Astrocyte of the spinal cord (primary cell): ENCODE results near the gene TOMM40L.

Source experiments
- DNase-seq: peaks from one replicate; pipeline ENCODE4 v3.0.0; 2011; ENCODE audit warnings: low read depth, low spot score
- H3K4me3 ChIP-seq: 2 replicates; pipeline ENCODE4 v1.5.1; 2011; ENCODE audit warnings: low read depth, mild to moderate bottlenecking, low read length, moderate library complexity
- in situ Hi-C: cut with HindIII; loops from 2 replicates; pipeline ENCODE4 v1.10.0; 2017; ENCODE audit warnings: low sequenced_read_pairs
- TF ChIP-seq, protein P1 (sequence below): IDR thresholded peaks from 2 replicates; pipeline ENCODE4 v1.5.1; 2012; ENCODE audit warnings: low read depth, mild to moderate bottlenecking, low read length, inconsistent platforms

The TOMM40L gene

DNA sequence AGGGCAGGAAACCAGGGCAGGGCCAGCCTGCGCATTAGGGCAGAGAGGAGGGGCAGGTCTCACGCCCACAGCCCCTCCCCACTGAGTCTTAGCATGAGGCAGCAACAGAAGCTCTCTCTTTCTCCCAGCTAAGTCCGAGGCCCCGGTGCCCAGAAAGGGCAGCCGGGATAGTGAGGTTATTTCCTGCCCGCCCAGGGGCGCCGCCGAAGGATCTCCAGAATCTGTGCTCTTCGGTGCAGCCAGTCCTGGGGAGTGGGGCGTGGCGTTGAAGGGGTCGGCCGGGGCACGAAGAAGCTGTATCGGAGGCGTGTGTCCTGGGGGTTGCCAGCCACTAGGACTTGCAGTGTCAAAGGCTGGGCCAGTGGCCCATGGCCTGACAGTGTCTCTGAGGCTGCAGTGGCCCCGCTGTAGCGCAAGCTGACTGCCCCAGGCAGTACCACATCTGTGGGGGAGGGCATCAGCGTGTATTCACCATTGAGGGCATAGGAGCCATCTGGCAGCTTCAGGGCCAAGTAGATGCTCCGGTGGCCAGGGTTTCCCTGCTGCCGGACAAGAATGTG lies 34.8 kb upstream of the TOMM40L start:
- no peak for DNase-seq
- TF ChIP-seq, protein P1, sequence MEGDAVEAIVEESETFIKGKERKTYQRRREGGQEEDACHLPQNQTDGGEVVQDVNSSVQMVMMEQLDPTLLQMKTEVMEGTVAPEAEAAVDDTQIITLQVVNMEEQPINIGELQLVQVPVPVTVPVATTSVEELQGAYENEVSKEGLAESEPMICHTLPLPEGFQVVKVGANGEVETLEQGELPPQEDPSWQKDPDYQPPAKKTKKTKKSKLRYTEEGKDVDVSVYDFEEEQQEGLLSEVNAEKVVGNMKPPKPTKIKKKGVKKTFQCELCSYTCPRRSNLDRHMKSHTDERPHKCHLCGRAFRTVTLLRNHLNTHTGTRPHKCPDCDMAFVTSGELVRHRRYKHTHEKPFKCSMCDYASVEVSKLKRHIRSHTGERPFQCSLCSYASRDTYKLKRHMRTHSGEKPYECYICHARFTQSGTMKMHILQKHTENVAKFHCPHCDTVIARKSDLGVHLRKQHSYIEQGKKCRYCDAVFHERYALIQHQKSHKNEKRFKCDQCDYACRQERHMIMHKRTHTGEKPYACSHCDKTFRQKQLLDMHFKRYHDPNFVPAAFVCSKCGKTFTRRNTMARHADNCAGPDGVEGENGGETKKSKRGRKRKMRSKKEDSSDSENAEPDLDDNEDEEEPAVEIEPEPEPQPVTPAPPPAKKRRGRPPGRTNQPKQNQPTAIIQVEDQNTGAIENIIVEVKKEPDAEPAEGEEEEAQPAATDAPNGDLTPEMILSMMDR: no peak
- H3K4me3 ChIP-seq: no peak overlapping the region
- in situ Hi-C loops: no loop called here

DNA sequence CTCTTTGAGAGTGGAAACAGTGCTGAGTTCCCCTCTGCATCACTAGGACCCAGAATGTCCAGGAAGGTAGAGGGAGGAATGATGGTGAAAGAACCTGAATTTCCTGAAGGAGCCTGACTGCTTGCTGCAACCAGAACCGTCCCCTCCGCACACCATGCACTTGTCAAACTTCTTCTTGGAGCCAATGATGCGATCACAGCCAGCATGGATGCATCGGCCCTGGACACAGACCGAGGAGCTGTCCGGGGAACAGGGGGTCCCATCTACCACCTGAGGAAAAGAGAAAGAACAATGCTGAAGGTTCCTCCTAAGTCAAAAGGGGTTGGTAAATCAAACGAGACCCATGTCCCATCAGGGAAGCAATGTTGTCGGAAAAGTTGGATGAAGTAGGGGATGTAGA lies 33.9 kb upstream of the TOMM40L start:
- TF ChIP-seq, protein P1: no peak
- DNase-seq: no peak
- H3K4me3 ChIP-seq: no peak overlapping the region
- in situ Hi-C loops: no loop called here

DNA sequence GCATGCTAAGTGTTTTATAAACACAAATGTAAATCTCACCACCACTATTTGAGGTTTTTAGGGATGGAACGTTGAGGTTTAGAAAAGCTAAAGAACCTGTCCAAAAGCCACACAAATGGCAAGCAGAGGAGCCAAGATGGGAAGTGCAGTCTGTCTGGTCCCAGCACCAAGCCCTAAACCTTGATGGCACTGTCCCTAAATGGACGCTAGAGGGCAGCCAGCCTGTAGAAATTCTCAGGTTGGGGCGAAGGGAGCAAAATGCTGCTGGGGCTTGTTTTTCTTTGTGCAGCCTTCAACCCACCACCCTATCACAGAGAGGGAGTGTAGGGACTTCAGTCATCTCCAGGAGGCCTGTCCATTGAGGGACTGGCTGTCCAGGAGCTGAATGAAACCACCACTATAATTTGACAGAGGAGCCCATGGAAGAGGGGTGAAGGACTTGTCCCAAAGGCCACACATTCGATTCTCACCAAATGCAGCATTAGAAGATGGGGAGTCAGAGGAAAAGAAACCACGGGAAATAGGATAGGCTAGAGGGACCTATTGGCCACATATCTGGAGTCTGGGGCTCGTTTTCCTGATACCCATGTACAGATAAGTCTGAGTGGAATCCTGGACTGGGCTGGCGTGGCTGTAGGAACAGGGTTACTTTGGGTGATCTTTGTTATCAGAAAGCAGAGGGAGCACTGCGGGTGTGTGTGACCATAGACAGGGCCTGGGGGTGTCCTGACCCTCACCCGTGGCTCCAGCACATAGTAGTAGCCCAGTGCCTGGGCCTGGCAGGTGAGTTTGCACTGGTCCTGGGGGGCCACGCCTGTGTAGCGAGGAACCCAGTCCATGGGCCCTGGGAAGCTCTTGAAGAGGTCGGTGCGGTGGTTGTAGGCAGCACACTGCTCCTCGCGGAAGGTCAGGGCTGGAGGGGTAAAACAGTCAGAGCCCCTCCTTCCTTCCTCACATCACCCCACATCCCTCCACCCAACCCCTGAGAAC lies 33.1 kb upstream of the TOMM40L start:
- in situ Hi-C loops: no loop called here
- peak; percentile 65 for DNase-seq
- TF ChIP-seq, protein P1: peak; percentile 97
- no peak overlapping the region for H3K4me3 ChIP-seq

DNA sequence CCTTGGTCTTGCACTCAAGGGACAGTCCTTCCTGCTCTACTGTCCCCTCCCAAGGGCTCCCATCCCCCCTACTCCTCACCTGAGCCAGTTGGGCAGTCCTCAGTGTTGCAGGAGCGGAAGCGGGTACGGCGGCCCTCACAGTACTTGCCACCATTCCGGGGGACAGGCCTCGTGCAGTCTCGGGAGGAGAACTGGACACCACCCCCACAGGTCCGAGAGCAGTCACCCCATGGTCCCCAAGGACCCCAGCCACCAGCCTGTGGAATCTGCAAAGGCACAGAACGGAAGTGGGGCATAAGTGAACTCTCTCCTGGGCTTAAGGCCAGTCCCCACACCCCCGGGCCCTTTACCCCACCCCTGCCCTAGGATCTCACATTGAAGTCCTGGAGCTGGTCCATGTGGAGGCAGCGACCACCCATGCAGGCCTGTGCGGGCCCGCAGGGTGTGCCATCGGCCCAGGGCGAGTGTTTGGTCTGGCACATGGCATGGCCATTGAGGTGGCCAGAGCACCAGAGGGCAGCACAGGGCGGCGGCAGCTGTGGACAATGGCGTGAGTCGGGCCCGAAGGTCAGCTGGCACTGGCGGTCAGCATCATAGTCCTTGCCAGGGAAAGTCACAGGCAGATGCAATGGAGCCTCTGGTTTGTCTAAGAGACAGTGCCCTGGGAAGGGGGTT lies 32.2 kb upstream of the TOMM40L start:
- H3K4me3 ChIP-seq: no peak overlapping the region
- DNase-seq: no peak
- TF ChIP-seq, protein P1: no peak
- in situ Hi-C loops: no loop called here

DNA sequence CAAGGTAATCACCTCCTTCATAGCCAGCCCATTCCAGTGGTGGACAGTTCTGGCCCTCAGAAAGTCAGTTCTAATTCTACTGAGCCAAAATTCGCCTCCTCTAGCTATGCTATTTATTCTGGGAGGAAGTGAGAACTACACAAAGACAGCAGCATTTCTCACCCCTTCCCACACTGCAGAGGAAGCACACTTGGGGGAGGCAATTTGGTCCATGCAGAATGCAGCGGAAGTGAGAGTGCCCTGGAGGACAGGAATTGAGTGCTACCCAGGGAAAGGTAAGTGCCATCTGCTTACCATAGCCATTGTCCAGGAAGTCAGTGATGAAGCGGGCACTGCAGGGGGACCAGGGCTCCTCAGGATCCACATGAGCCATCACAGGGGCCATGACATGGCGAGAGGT lies 30.7 kb upstream of the TOMM40L start:
- in situ Hi-C loops: no loop called here
- H3K4me3 ChIP-seq: no peak overlapping the region
- DNase-seq: no peak
- TF ChIP-seq, protein P1: no peak

DNA sequence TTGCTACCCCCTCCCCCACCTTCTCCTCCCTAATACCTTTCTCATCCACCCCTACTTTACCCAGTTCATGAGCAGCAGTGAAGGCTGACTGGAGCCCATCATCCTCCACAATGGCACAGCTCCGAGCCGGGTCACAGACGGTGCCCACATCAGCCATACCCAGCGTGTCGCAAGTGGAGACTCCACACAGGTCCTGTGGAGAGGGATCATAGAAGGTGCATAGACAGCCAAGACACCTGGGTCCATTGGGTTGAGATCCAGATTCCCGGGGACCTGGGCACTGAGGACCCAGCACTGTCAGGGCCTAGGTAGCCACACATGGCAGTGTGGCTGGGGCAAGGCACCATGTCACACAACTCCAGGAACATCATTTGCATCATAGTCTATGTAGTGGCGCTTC lies 29.7 kb upstream of the TOMM40L start:
- TF ChIP-seq, protein P1: no peak
- in situ Hi-C loops: no loop called here
- no peak for DNase-seq
- H3K4me3 ChIP-seq: no peak overlapping the region
